H1 (cell line): ENCODE measurements around the gene GPBP1. TPM values are rescaled to one million over a fixed set of nuclear protein-coding genes. Genes with fewer than 3 reads are reported as not detected.

ENCODE experiments used
- CTCF ChIA-PET: fragments of 300-600 bp; sonication (Branson Sonifier 250); formaldehyde crosslinking; loops from one replicate; lab custom pipeline; 2021; ENCODE audit not compliant: partially characterized antibody; lab: Charles Lee
- POLR2A ChIA-PET: fragments of 300-600 bp; sonication (Branson Sonifier 250); formaldehyde crosslinking; loops from one replicate; lab custom pipeline; 2021; ENCODE audit warnings: inconsistent platforms; ENCODE audit not compliant: partially characterized antibody; lab: Charles Lee
- DNase-seq, 2 experiments: peaks; one replicate each; pipeline versions ENCODE4 v3.0.0 to v3.0.0-alpha.2; 2010 to 2022; ENCODE audit warnings: low spot score in 2 of 2, low read depth in 1 of 2, mixed read lengths in 1 of 2
- FAIRE-seq: peaks from 2 replicates; lab custom pipeline; 2011; peaks lifted over from hg19 to GRCh38; lab: Jason Lieb, UNC
- H2AFZ ChIP-seq: 2 replicates; pipeline ENCODE4 v1.8.1; 2012; ENCODE audit warnings: low read length, inconsistent platforms
- H2AK5ac ChIP-seq: 2 replicates; pipeline ENCODE4 v1.6.1; 2013; ENCODE audit warnings: low read depth, low read length
- H2BK120ac ChIP-seq: replicated peaks from 2 replicates; pipeline ENCODE3; 2013; ENCODE audit warnings: low read depth, low read length, inconsistent platforms
- H2BK12ac ChIP-seq: 2 replicates; pipeline ENCODE4 v1.6.1; 2013; ENCODE audit warnings: low read depth, low read length
- H2BK15ac ChIP-seq: 2 replicates; pipeline ENCODE4 v1.6.1; 2013; ENCODE audit warnings: low read length
- H2BK20ac ChIP-seq: 2 replicates; pipeline ENCODE4 v1.6.1; 2013; ENCODE audit warnings: low read length
- H2BK5ac ChIP-seq: 2 replicates; pipeline ENCODE4 v1.6.1; 2013; ENCODE audit warnings: low read depth, low read length
- H3K14ac ChIP-seq: 2 replicates; pipeline ENCODE4 v1.6.1; 2013; ENCODE audit warnings: inconsistent platforms; ENCODE audit not compliant: insufficient read length
- H3K18ac ChIP-seq: 2 replicates; pipeline ENCODE4 v1.6.1; 2013; ENCODE audit warnings: low read length; ENCODE audit errors: extremely low read depth
- H3K23ac ChIP-seq: 2 replicates; pipeline ENCODE4 v1.6.1; 2013; ENCODE audit warnings: inconsistent platforms; ENCODE audit not compliant: insufficient read length
- H3K23me2 ChIP-seq: 2 replicates; pipeline ENCODE4 v1.6.1; 2013; ENCODE audit warnings: low read depth, low read length
- H3K27ac ChIP-seq: 2 replicates; pipeline ENCODE4 v1.6.1; 2011; ENCODE audit warnings: low read depth, low read length, inconsistent platforms
- H3K27me3 ChIP-seq, 4 experiments: replicated peaks in 1 of 4; 1 replicate in 1 of 4; 2 replicates in 3 of 4; pipeline versions ENCODE4 v1.6.1 to v1.8.1; 2011 to 2013; ENCODE audit warnings: low read length in 3 of 4, mild to moderate bottlenecking in 3 of 4, inconsistent platforms in 2 of 4, mixed read lengths in 2 of 4, moderate library complexity in 1 of 4; ENCODE audit not compliant: control insufficient read depth in 3 of 4, insufficient read depth in 3 of 4; ENCODE audit errors: extremely low read depth in 1 of 4
- H3K36me3 ChIP-seq, 4 experiments: 2 replicates each; pipeline versions ENCODE4 v1.6.1 to v1.8.1; 2011 to 2013; ENCODE audit warnings: mild to moderate bottlenecking in 4 of 4, low read length in 3 of 4, moderate library complexity in 2 of 4, control low read depth in 1 of 4, inconsistent platforms in 1 of 4; ENCODE audit not compliant: insufficient read depth in 4 of 4, control insufficient read depth in 2 of 4
- H3K4ac ChIP-seq: replicated peaks from 2 replicates; pipeline ENCODE3; 2013; ENCODE audit warnings: low read length, low read depth, mixed read lengths, inconsistent platforms; ENCODE audit not compliant: insufficient read length
- H3K4me1 ChIP-seq, 4 experiments: replicated peaks in 1 of 4; 1 replicate in 1 of 4; 2 replicates in 3 of 4; pipeline versions ENCODE4 v1.6.1 to v1.8.1; 2011 to 2013; ENCODE audit warnings: low read length in 3 of 4, inconsistent platforms in 2 of 4, mixed read lengths in 1 of 4; ENCODE audit not compliant: insufficient read depth in 4 of 4, control insufficient read depth in 3 of 4
- H3K4me2 ChIP-seq, 2 experiments: 2 replicates each; pipeline versions ENCODE4 v1.6.1 to v1.8.1; 2011 to 2013; ENCODE audit warnings: low read depth in 2 of 2, low read length in 2 of 2, control low read depth in 1 of 2, inconsistent platforms in 1 of 2, mild to moderate bottlenecking in 1 of 2; ENCODE audit not compliant: insufficient read depth in 1 of 2
- H3K4me3 ChIP-seq, 4 experiments: fragments of 200-600, 300-600 bp in 1 of 4; sonication (generic), shearing (Covaris generic), sonication (Bioruptor Twin) in 1 of 4; 2 replicates each; pipeline versions ENCODE4 v1.5.1 to v1.8.1; 2011 to 2016; ENCODE audit warnings: low read length in 4 of 4, low read depth in 3 of 4, control low read depth in 2 of 4, inconsistent platforms in 2 of 4, mild to moderate bottlenecking in 2 of 4, mixed read lengths in 1 of 4, moderate library complexity in 1 of 4; ENCODE audit not compliant: insufficient read depth in 2 of 4; ENCODE audit errors: extremely low read depth in 1 of 4
- H3K56ac ChIP-seq: replicated peaks from 2 replicates; pipeline ENCODE3; 2013; ENCODE audit warnings: low read depth, mild to moderate bottlenecking, mixed read lengths, low read length, inconsistent platforms; ENCODE audit not compliant: insufficient read length
- H3K79me1 ChIP-seq: 2 replicates; pipeline ENCODE4 v1.6.1; 2013; ENCODE audit warnings: low read depth, low read length, control low read depth
- H3K79me2 ChIP-seq, 2 experiments: 2 replicates each; pipeline versions ENCODE4 v1.6.1 to v1.8.1; 2012 to 2013; ENCODE audit warnings: low read length in 2 of 2, mild to moderate bottlenecking in 2 of 2, inconsistent platforms in 1 of 2; ENCODE audit not compliant: insufficient read depth in 2 of 2, control insufficient read depth in 1 of 2
- H3K9ac ChIP-seq, 4 experiments: replicated peaks in 1 of 4; 1 replicate in 1 of 4; 2 replicates in 3 of 4; pipeline versions ENCODE4 v1.6.1 to v1.8.1; 2011 to 2013; ENCODE audit warnings: low read depth in 3 of 4, low read length in 3 of 4, control low read depth in 2 of 4, mild to moderate bottlenecking in 2 of 4, moderate library complexity in 2 of 4, inconsistent platforms in 1 of 4; ENCODE audit errors: extremely low read depth in 1 of 4
- H3K9me3 ChIP-seq, 2 experiments: 2 replicates each; pipeline versions ENCODE4 v1.6.1 to v1.8.1; 2012 to 2013; ENCODE audit warnings: mild to moderate bottlenecking in 2 of 2, moderate library complexity in 2 of 2, control low read depth in 1 of 2, inconsistent platforms in 1 of 2, low read depth in 1 of 2, low read length in 1 of 2, mixed read lengths in 1 of 2; ENCODE audit not compliant: insufficient read depth in 2 of 2
- H4K20me1 ChIP-seq, 2 experiments: replicated peaks in 1 of 2; 2 replicates each; pipeline versions ENCODE3 to v1.8.1; 2011 to 2013; ENCODE audit warnings: inconsistent platforms in 2 of 2, low read length in 2 of 2, mild to moderate bottlenecking in 1 of 2; ENCODE audit not compliant: insufficient read depth in 2 of 2, control insufficient read depth in 1 of 2
- H4K5ac ChIP-seq: 2 replicates; pipeline ENCODE4 v1.6.1; 2013; ENCODE audit warnings: low read length, low read depth, mixed read lengths, inconsistent platforms; ENCODE audit not compliant: insufficient read length
- H4K8ac ChIP-seq: 2 replicates; pipeline ENCODE4 v1.8.0; 2013; ENCODE audit warnings: mild to moderate bottlenecking, moderate library complexity, low read length, inconsistent platforms; ENCODE audit not compliant: insufficient read depth; ENCODE audit errors: extremely low read depth
- H4K91ac ChIP-seq: replicated peaks from 2 replicates; pipeline ENCODE3; 2013; ENCODE audit warnings: low read length, mixed read lengths, inconsistent platforms; ENCODE audit not compliant: insufficient read length
- ATF2 ChIP-seq: IDR thresholded peaks from 2 replicates; pipeline ENCODE4 v1.6.1; 2012; ENCODE audit warnings: low read length, inconsistent platforms
- ATF3 ChIP-seq: IDR thresholded peaks from 2 replicates; pipeline ENCODE4 v1.6.1; 2011; ENCODE audit warnings: low read depth, mild to moderate bottlenecking, low read length; ENCODE audit not compliant: insufficient read depth
- CHD2 ChIP-seq: IDR thresholded peaks from 2 replicates; pipeline ENCODE4 v1.6.1; 2012; ENCODE audit warnings: low read length, improper control_type of control experiment
- CREB1 ChIP-seq: IDR thresholded peaks from 2 replicates; pipeline ENCODE4 v1.6.1; 2012; ENCODE audit warnings: inconsistent platforms
- EZH2 ChIP-seq: fragments of 200-600 bp; sonication (generic); IDR thresholded peaks from 2 replicates; pipeline ENCODE4 v1.7.1; 2012; ENCODE audit warnings: low read depth, mild to moderate bottlenecking, moderate library complexity, low read length, inconsistent platforms; ENCODE audit not compliant: severe bottlenecking
- NANOG ChIP-seq: IDR thresholded peaks from 2 replicates; pipeline ENCODE4 v1.6.1; 2011; ENCODE audit warnings: low read length, low read depth, mild to moderate bottlenecking, inconsistent platforms; ENCODE audit not compliant: insufficient read depth, poor library complexity, severe bottlenecking
- NRF1 ChIP-seq: IDR thresholded peaks from 2 replicates; pipeline ENCODE4 v1.6.1; 2011; ENCODE audit warnings: mild to moderate bottlenecking, low read depth, low read length, improper control_type of control experiment
- WGBS, 2 experiments: shearing (Covaris generic) in 1 of 2; methylation state at CpG; one replicate each; pipeline versions ENCODE4 v1.1.6 to v1.1.7; 2013 to 2015; ENCODE audit warnings: low lambda C conversion rate in 2 of 2, mixed read lengths in 2 of 2, inconsistent platforms in 1 of 2, low coverage in 1 of 2, missing lambda C conversion rate in 1 of 2; ENCODE audit not compliant: insufficient replicate concordance in 2 of 2, insufficient coverage in 1 of 2, insufficient read length in 1 of 2; ENCODE audit errors: extremely low coverage in 1 of 2, missing lambda C conversion rate in 1 of 2; 5-methylcytosine and 5-hydroxymethylcytosine counted together
- polyA plus RNA-seq, 7 experiments: library from polyadenylated mRNA; depleted of rRNA in 3 of 7; stranded (reverse) in 5 of 7; unstranded in 2 of 7; fragments of >200 nt in 5 of 7; fragments of 200-250 nt in 2 of 7; gene quantifications; 1 replicate in 5 of 7; 2 replicates in 1 of 7; 4 replicates in 1 of 7; pipeline versions ENCODE4 v1.2.1 to v1.2.3, GENCODE V29; 2011 to 2013; ENCODE audit warnings: missing spikeins in 2 of 7, mixed read lengths in 2 of 7
- total RNA-seq: library from RNA; stranded (reverse); fragmentation: NEBNext Ultra II Directional; extraction: Animal tissue kit (Norgen Biotek cat#: 25700); gene quantifications from 2 replicates; pipeline ENCODE4 v1.2.1, GENCODE V29; 2021

GPBP1 gene
- total and polyA plus RNA-seq, 2 of the 8 experiments (the other 6 are each of a cell fraction or from before 2014, with no cell fraction given), result 29.2 to 108 TPM

GRCh38 chr5:57262541-57262940 is 88.7 kb downstream of the GPBP1 start:
- Histone ChIP-seq H3K9ac (peak overlapping the region in 1 of 4 experiments; percentile 34; a peak in 1 of 7 replicates), H3K27ac (no peak overlapping the region), H3K4me3 (no peak overlapping the region), H3K4me1 (no peaks in the 10 kb centered on the region), H3K4me2 (no peak overlapping the region), H3K23me2 (no peaks in the 10 kb centered on the region), H3K23ac (no peak overlapping the region), H3K9me3 (no peaks in the 10 kb centered on the region), H3K18ac (no peak overlapping the region), H2BK5ac (no peak overlapping the region), H3K4ac (no peak overlapping the region), H2BK15ac (no peak overlapping the region), H4K20me1 (no peaks in the 10 kb centered on the region), H2AFZ (no peak overlapping the region), H2AK5ac (no peak overlapping the region), H2BK120ac (no peak overlapping the region), H4K5ac (no peak overlapping the region), H4K8ac (no peak overlapping the region; the same call in 1 of the 2 replicates), H2BK20ac (no peak overlapping the region), H3K79me2 (peaks cover 0 to 5% of the 10 kb centered on the region in 2 experiments; a peak in 2 of 4 replicates), H3K56ac (no peak overlapping the region), H3K14ac (no peak overlapping the region), H3K27me3 (no peaks in the 10 kb centered on the region), H3K79me1 (no peaks in the 10 kb centered on the region), H4K91ac (no peak overlapping the region), H2BK12ac (no peak overlapping the region), H3K36me3 (peaks cover 0 to 39% (median 28%) of the 10 kb centered on the region in 4 experiments; a peak in 5 of 8 replicates)
- ChIA-PET CTCF (interaction anchor here (0.6 to 0.7 kb wide), 2 partner anchors 359 to 1911 kb away, joined by 3 read pairs; no protein-coding TSS in a partner anchor), POLR2A (no interaction called here)
- DNase-seq (no peak), FAIRE-seq (no peak)
- TF ChIP-seq ATF3 (no peak), ATF2 (no peak), EZH2 (no peak), NRF1 (no peak), CREB1 (no peak), NANOG (no peak), CHD2 (no peak)
- 94% methylated on average over 3 of the region's 3 CpGs; no CpG with 5 or more reads in 1 of the 2 experiments for WGBS, 2 experiments
